ENCODE results near the gene TBC1D22B. TPM values are rescaled to one million over a fixed set of nuclear protein-coding genes. Genes with fewer than 3 reads are reported as not detected.
"Not testable (repeated sequence)": the region's sequence is repeated elsewhere in the genome, so short reads cannot be mapped to it uniquely, and the experiment has no call there.

Gene TBC1D22B
- total RNA-seq, 1 experiment from 2014 or later = 6.6 TPM

DNA sequence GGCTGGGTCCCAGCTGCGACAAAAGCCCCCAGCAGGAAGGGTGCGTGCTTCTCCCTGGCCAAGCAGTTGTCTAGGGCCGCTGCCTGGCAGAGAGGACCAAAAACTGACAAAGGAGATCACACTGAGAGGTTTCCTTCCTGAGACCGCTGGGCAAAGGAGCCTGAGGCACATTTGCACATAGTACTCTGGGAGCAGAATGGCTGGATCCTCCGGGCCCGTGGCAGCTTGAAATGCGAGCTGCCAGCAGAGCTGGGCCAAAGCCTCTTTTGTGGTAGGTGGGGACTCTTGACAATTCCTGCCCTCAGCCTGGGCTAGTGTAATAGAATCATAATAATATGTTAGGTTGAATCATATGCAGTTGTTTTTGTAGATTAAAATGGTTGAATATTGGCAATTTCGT is 63.1 kb downstream of the TBC1D22B start:
- no peak for DNase-seq (ENCODE audit: low read depth)

DNA sequence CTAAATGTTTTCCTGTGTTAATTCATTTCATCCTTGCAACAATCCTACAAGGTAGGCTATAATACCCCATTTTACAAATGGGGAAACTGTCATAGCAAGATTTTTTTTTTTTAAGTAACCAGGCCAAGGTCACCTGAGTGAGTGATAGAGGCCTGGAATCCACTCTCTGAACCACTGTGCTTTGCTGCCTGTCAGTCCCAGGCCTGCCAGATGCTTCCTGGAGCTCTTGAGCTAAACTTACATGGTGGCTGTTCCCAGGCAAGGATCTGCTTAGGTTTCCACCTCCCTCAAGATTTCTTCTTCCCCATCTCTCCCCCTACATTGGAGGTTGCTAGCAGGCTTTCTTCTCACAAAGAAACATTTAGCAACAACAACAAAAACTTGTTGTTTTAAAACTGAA is 63.5 kb downstream of the TBC1D22B start:
- DNase-seq (ENCODE audit: low read depth) = no peak

DNA sequence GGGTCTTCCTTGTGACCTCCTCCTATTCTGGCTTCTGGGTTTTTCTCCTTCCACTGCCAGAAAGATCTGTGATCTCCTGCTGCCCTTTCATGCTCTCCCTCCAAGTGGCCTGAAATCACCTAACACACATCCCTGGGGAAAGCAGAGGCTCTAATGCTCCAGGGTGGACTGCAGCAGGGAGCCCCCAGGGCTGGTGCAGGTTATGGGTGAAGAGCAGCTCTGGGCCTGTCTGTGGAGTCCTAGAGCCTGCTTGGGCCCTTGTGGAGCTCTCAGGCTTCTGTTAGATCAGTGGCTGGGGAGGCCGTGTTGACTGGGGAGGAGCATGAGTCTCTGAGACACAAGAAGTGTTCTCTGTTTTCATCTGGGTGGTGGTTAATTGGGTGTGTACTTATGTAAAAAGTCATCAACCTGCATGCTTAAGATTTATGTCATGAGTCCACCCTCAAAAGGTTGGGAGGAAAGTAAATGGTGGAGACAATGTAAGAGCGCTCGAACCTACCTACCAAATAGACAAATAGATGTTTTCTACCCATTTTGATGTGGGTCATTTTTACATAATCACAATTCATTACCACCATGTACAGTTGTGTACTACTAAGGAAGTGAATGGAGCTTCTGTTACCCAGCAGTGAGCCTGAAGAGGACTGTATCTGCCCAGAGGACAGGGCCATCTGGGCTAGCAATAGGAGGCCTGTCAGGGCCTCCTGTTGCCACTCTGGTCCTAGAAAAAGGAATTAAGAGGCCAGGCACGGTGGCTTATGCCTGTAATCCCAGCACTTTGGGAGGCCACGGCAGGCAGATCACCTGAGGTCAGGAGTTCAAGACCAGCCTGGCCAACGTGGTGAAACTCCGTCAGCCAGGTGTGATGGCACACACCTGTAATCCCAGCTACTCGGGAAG is 64.2 kb downstream of the TBC1D22B start:
- DNase-seq (ENCODE audit: low read depth) = no peak

DNA sequence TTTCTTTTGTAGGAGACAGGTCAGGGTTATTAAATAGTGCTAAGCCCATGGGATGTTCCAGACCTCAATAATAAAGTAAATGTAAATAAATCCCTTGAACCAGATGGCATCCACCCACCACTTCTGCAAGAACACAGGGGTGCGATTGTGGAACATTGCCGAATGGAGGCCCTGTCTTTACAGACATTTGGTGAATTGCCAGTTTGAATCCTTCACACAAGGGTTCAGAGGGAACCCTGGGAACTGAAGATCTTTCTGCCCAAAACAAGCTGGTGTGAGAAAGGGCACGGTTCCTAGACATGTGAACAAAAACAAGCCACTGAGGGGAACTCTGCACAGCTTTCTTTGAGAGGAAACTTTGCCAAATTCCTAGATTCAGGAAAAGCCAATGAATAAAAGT is 66.0 kb downstream of the TBC1D22B start:
- DNase-seq (ENCODE audit: low read depth) = peak; percentile 17

DNA sequence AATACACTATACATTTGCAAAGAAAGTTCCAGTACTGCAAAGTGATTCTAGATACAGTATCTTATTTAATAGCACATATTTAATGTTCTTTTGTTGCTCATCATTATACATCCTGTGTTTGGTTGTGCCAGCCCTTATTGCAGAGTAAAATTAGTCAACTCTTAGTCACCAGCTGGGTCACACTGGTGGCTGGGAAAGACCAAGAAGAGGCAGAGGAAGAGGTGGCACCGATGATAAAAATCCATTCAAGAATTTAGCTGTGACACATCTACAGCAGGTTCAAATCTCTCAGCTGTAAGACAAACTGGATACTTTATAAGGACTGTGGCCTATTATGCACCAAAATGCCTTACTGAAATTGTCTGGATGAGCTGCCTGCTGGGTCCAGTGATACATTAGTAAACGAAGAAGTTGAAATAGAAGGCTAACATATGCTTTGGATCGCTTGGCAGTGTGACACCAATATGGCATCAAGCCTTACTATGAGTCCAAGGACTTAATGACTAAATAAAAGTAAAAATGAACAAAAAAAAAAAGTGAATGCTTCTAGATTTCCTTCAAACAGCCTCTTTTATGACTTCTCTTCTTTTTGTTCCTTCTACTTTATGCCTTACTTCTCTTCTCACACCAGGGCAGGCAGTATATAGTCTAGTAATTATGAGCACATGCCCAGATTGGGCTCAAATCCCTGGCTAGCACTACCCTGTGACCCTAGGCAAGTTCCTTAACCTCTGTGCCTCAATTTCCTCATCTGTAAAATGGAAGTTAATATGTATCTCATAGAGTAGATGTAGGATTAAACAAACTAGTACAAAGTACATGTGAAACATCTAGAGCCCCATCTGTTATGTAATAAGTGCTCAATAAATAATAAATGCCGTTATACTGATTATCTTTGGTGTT is 66.8 kb downstream of the TBC1D22B start:
- peak; percentile 81 for DNase-seq (ENCODE audit: low read depth)

DNA sequence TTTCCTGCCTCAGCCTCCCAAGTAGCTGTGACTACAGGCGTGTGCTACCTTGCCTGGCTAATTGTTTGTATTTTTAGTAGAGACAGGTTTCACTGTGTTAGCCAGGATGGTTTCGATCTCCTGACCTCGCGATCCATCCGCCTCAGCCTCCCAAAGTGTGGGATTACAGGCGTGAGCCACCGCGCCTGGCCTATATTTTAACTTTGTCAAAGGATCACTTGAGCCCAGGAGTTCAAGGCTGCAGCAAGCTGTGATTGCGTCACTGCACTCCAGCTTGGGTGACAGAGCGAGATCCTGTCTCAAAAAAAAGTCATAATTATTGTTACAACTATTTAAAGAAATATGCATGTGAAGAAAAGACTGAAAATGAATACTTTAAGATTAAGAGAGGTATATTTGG is 72.8 kb downstream of the TBC1D22B start:
- not testable (repeated sequence) for DNase-seq (ENCODE audit: low read depth)

DNA sequence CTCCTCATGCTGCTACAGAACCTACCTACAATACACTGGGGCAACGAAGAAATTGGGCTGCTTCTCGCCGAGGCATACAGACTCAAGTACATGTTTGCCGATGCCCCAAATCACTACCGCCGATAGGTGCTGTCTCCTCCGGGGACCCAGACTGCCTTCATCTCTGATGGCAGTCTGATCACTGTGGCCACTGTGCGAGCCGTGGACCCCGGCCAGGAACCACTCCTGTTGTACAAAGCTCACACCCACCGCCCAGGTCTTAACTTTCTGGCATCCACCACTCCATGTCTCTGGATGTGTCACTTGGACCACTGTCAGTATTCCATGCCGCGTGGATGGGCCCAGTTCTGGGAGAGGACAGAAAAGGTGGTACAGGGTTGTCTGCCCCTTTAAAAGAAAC is 73.5 kb downstream of the TBC1D22B start:
- no peak for DNase-seq (ENCODE audit: low read depth)

DNA sequence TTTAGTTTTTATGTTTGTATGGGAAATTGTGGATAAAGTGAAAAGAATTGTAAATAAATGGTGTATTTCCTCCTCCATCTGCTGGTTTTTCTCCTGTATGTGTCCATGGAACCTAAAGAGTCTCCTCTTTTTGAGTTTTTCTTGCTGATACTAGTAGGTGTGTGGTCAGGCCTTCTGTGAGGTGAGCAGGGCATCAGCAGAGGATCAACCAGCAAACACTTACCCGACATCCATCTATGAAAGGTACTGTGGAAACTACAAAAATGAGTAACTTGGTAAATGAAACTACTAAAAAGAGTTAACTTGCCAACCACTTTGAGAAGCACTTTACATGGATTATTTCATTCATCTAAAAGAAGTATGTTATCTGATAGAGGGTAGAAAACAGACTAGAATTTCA is 75.3 kb downstream of the TBC1D22B start:
- DNase-seq (ENCODE audit: low read depth) = no peak

DNA sequence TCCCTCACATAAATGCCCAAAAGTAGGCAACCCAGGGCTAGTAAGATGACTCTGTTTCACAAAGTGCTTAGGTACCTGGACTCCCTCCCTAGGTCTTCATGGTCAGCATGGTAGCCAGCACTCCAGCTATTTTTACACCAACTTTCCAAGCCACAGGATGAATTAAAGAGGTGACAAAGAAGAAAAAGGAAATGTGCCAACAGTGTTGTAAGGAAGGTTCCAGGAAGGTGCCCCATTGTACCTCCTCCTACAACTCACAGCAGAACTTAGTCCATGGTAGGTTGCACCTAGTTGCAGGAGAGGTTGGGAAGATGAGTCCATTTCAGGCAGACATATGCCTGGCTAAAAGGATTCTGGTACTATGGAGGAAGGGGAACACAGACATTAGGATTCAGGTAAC is 76.5 kb downstream of the TBC1D22B start:
- no peak for DNase-seq (ENCODE audit: low read depth)

DNA sequence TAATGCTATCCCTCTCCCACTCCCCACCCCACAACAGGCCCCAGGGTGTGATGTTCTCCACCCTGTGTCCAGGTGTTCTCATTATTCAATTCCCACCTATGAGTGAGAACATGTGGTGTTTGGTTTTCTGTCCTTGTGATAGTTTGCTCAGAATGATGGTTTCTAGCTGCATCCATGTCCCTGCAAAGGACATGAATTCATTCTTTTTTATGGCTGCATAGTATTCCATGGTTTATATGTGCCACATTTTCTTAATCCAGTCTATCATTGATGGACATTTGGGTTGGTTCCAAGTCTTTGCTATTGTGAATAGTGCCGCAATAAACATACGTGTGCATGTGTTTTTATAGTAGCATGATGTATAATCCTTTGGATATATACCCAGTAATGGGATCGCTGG is 80.7 kb downstream of the TBC1D22B start:
- not testable (repeated sequence) for DNase-seq (ENCODE audit: low read depth)

DNA sequence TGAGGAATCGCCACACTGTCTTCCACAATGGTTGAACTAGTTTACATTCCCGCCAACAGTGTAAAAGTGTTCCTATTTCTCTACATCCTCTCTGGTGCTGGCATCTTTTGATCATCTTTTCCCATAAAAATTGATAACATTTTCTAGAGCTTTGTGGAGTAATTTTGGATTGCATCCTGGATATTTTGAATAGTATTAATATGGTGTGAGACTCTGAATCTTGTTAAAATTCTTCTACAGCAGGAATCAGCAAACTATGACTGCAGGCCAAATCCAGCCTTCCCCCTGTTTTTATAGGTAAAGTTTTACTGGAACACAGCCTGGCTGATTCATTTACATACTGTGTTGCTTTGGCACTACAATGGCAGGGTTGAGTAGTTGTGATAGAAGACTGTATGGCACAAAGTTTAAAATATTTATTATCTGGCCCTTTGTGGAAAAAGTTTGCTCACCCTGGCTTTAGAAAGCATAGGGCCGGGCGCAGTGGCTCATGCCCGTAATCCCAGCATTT is 81.2 kb downstream of the TBC1D22B start:
- no peak for DNase-seq (ENCODE audit: low read depth)

DNA sequence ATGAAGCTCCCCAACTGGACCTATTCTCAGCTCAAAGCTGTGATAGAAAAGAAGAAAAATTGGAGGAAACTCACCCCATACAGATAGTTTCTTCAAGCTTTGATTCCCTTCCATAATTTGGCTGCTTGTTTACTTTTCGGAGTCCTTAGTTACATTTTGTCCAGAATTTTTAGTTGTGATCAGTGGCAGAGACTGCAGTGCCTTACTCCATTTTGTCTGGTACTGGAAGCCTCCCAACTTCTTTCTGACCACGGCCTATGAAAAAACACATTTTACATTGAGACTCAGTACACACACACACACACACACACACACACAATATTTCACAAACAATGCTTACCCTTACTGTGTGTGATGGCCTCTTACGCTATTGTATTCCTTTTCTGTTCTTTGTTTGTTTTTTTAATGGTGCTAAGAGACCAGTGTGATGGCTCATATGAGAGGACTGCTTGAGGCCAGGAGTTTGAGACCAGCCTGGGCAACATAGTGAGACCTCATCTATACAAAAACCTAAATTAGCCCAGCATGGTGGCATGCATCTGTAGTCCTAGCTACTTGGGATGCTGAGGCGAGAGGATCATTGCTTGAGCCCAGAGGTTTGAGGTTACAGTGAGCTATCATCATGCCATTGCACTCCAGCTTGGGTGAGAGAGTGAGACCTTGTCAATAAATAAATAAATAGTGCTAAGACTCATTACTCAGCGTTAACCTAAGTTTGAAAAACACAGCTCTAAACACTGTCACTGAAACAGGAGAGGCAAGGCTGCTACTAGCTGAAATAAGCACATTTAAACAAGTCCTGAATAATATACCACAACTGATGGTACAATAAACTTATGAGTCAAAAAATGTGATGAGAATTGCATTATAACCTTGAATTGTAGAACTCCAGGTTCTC is 82.4 kb downstream of the TBC1D22B start:
- DNase-seq (ENCODE audit: low read depth) = peak; percentile 13

DNA sequence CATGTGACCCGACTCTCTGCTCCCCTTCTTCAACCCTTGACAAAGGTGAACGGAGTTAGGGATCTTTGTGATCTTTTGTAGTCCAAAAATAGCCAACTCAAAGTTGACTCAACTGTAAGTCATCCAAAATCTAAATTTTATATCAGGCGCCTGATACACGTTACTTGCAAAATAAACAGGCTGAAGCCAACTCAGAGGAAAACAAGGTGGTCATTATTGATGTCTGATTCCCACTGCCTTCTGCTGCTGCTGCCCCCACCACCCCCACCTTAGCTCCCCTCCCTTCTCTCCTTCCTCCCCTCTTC is 83.0 kb downstream of the TBC1D22B start:
- no peak for DNase-seq (ENCODE audit: low read depth)

DNA sequence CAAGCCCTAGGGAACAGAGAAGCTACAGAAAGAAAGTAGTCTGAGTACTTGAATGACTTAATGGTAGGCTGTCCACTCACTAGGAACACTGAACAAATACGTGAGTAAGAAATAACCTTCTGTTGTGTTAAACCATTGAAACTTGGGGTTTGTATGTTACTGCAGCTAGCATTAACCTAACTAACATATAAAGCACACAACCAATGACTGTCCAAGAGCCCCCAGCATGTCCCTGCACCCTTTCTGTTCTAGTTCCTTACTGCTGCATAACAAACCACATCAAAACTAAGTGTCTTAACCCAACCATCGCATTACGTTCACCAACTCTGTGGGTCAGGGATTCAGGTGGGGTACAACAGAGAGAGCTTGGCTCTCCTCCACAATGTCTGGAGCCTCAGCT is 85.7 kb downstream of the TBC1D22B start:
- no peak for DNase-seq (ENCODE audit: low read depth)

DNA sequence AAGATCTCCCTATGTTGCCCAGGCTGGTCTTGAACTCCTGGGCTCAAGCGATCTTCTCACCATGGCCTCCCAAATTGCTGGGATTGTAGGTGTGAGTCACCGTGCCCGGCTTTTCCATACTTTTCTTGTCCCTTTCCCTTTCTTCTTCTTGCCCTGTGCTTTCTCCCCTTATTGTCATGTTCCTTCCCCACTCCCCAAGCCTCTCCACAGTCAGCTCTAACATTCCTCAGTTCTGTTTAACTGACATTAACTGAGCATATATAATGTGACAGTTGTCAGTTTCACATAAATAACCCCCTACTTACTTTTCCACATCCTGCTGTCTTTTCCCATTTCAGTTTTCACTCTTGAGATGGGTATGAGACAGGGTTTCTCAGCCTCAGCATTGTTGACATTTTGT is 86.7 kb downstream of the TBC1D22B start:
- no peak for DNase-seq (ENCODE audit: low read depth)

DNA sequence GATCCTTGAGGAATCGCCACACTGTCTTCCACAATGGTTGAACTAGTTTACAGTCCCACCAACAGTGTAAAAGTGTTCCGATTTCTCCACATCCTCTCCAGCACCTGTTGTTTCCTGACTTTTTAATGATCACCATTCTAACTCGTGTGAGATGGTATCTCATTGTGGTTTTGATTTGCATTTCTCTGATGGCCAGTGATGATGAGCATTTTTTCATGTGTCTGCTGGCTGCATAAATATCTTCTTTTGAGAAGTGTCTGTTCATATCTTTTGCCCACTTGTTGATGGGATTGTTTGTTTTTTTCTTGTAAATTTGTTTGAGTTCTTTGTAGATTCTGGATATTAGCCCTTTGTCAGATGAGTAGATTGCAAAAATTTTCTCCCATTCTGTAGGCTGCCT is 88.2 kb downstream of the TBC1D22B start:
- not testable (repeated sequence) for DNase-seq (ENCODE audit: low read depth)

DNA sequence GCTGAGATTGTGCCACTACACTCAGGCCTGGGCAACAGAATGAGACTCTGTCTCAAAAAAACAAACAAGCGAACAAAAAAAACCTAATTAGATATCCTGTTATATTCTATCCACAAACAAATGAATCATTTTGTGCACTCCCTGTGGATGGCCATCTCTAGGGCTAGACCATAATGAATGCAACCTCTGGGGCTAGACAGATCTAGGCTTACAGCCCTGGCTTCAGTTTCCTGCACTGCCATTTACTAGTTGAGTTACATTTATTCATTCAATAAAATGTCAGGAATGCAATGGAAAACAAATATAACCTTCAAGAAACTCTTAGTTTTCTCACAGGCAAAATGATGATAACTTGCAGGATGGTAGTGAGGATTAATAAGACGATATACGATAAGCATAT is 89.6 kb downstream of the TBC1D22B start:
- DNase-seq (ENCODE audit: low read depth) = no peak

DNA sequence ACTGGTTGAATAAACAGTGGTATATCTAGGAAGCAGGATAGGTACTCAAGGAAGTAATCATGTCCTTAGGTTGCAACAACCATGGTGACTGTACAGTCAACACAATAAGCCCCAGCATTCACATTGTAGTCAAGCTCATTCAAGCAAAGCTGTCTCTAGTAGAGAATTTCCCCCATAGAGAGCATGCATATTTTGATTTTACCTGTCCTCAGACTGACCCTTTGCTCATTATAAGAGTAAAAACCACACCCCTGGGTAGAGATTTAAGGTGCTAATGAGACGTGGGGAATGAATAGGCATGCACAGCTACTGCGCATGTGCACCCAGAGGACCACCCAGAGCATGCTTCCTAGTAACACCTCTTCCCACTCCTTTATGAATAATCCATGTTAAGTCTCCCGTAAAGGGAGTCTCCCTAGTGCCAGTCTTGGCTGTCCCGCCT is 90.1 kb downstream of the TBC1D22B start:
- no peak for DNase-seq (ENCODE audit: low read depth)

DNA sequence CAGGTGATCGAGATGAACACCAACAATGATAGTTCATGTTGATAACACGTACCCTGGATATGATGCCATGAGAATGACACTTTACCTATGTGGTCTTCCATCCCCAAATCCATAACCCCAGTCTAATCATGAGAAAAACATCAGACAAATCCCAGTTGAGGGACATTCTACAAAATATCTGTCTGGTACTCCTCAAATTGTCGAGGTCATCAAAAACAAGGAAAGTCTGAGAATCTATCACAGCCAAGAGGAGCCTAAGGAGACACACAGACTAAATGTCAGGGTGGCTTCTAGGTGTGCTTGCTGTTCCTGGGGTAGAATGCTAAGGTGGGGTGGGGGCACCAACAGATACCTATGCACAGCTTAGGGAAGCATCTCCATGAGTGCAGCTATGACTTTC is 93.5 kb downstream of the TBC1D22B start:
- no peak for DNase-seq (ENCODE audit: low read depth)

DNA sequence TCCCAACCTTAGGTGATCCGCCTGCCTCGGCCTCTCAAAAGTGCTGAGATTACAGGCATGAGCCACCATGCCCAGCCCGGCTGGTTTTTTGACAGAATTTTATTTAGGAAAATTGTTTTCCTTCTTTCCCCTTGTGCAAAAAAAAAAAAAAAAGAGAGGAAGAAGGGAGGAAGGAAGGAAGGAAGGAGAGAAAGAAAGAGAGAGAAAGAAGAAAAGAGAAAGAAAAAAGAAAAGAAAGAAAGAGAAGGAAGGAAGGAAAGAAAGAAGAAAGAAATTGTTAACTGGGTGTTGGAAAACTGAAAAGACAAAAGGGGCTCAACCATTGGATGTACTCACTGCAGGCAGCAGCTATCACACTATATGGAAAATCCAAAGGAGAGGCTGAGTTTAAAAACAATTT is 94.8 kb downstream of the TBC1D22B start:
- no peak for DNase-seq (ENCODE audit: low read depth)

DNA sequence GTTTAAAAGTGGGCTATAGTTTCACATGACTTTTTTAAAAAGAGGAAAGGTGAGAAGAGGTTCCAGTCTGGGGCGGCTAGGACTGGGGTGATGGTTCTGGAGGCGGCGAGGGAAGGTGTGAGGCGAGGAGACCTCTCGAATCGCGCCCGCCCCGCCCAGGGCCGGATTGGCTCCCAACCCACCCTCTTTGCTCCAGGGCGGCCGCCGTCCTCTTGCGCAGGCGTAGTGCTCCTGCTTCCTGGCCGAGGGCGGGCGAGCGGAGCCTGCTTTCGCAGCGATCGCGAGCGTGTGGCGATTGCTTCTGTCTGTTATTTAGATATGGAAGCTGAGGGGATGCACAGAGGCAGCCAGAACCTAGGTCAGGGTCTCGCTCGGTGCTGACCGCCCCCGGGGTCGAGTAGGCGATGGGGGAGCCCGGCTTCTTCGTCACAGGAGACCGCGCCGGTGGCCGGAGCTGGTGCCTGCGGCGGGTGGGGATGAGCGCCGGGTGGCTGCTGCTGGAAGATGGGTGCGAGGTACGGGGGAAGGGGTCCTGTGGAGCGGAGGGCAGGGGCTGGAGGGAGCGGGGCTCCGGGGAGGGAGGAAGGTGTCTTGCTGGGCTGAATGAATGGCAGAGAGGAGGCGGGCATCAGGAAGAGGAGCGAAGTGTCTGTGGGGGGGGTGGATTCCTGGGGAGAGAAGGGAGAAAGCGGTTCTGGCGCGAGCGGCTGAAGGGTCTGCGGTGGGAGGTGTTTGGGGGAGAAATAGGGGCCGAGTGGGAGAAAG is 96.4 kb downstream of the TBC1D22B start, which contains the start of gene RNF8:
Gene RNF8, plus strand, starts transcription at position 223 of the 765 bp plus-strand sequence. Its CDS starts 182 bp downstream, at position 405.
- DNase-seq (ENCODE audit: low read depth) = peak; percentile 79

Data from LHCN-M2 (cell line).